ENCODE measurements around the gene GARNL3.

DNA sequence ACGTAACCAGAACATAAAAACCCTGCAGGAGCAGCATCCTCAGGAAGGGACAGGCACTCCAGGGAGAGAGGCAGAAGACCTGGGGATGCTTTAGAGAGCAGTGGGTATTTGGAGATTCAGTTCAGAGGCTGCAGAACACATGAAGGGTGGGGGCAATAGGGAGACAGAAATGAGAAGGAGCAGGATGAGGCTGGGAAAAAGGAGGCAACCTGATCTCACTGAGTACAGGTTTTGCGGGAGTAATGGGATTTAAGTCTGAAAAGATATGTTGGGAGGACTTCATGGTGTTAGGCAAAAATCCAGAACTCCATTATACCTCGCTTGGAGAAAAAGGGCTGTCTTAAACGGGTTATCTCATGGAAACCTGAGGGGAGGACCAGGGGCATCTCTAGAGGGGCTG is 41.3 kb upstream of the GARNL3 start:
- TF ChIP-seq ZNF473 (tag by site-specific recombination; IDR thresholded peaks at IDR 0.05) (no peak), SETDB1 (IDR thresholded peaks at IDR 0.05; ENCODE audit: insufficient read length, low read length) (no peak), ZBTB7A (tag by site-specific recombination; IDR thresholded peaks at IDR 0.05; ENCODE audit: low read depth) (no peak), CTCF (tag by site-specific recombination; IDR thresholded peaks at IDR 0.05) (no peak), SALL2 (tag by site-specific recombination; IDR thresholded peaks at IDR 0.05; ENCODE audit: borderline replicate concordance) (no peak), ZBTB11 (tag by site-specific recombination; conservative IDR thresholded peaks at IDR 0.05; ENCODE audit: low read depth) (no peak), IKZF3 (tag by site-specific recombination; IDR thresholded peaks at IDR 0.05) (no peak), ZNF184 (tag by site-specific recombination; IDR thresholded peaks at IDR 0.05) (no peak), ZNF701 (tag by site-specific recombination; IDR thresholded peaks at IDR 0.05) (no peak), PBX3 (CRISPR knock-in tag; IDR thresholded peaks at IDR 0.05) (no peak)
- TF ChIP-seq, protein P1, sequence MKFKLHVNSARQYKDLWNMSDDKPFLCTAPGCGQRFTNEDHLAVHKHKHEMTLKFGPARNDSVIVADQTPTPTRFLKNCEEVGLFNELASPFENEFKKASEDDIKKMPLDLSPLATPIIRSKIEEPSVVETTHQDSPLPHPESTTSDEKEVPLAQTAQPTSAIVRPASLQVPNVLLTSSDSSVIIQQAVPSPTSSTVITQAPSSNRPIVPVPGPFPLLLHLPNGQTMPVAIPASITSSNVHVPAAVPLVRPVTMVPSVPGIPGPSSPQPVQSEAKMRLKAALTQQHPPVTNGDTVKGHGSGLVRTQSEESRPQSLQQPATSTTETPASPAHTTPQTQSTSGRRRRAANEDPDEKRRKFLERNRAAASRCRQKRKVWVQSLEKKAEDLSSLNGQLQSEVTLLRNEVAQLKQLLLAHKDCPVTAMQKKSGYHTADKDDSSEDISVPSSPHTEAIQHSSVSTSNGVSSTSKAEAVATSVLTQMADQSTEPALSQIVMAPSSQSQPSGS (tag by site-specific recombination; IDR thresholded peaks at IDR 0.05; ENCODE audit: low read depth): no peak
- TF ChIP-seq, protein P2, sequence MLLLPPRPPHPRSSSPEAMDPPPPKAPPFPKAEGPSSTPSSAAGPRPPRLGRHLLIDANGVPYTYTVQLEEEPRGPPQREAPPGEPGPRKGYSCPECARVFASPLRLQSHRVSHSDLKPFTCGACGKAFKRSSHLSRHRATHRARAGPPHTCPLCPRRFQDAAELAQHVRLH (tag by site-specific recombination; IDR thresholded peaks at IDR 0.05): no peak
